Activated naive CD4-positive, alpha-beta T cell treated with anti-CD3 and anti-CD28 coated beads, Interleukin-2, amount 50 U/mL, for 24 hours (primary cell): Measurements from ENCODE around the gene SPOUT1.
A peak's percentile ranks its signal among the peaks of the same experiment; 100 is the strongest.
"Not testable (repeated sequence)": the region's sequence is repeated elsewhere in the genome, so short reads cannot be mapped to it uniquely, and the experiment has no call there.

Experiments
- H3K27ac Mint-ChIP-seq: one replicate; pipeline ENCODE4 v1.8.0; 2021; ENCODE audit warnings: mild to moderate bottlenecking, mixed read lengths
- H3K27me3 Mint-ChIP-seq: one replicate; pipeline ENCODE4 v1.8.0; 2021; ENCODE audit warnings: mixed read lengths
- H3K36me3 Mint-ChIP-seq: one replicate; pipeline ENCODE4 v1.8.0; 2021; ENCODE audit warnings: mixed read lengths
- H3K4me1 Mint-ChIP-seq: one replicate; pipeline ENCODE4 v1.8.0; 2021; ENCODE audit warnings: mixed read lengths
- H3K4me3 Mint-ChIP-seq: one replicate; pipeline ENCODE4 v1.8.0; 2021; ENCODE audit warnings: mild to moderate bottlenecking, mixed read lengths
- H3K9me3 Mint-ChIP-seq: one replicate; pipeline ENCODE4 v1.8.0; 2021; ENCODE audit warnings: mixed read lengths

Gene SPOUT1

DNA sequence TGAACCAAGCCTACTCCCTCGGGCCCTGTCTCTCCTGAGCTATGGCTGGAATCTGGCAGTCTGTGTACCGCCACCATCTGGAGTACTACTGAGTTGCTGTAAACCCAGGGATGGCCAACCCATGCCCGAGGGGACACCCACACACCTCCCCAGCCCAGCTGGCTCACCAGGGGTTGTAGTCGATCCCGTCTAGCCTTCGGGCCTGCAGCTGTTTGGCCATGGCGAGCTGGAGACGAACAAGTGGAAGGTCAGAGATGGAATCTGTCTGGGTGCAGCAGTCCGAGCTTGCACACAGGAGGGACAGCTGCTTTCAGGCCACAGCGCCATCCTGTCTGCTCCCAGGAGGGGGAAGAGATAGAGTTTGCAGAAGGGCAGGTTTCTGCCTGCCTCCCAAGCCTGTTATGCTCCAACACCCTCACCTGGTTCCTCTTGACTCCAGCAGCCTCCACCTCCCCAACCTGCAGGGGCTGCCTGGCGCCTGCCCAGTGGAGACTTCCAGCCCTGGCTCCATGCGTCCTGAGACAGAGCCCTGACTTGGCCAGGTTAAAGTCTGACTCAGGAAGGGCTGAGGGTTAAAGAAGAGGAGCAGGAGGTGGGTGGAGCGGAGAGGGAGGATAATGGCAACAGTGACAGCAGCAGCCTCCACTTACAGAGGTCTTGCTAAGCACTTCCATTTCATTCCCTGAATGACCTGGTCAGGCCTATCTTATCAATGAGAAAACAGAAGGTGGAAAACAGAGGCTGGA lies 15.8 kb upstream of the SPOUT1 start:
- peaks cover 4% of the 10 kb centered on the region for H3K4me1 Mint-ChIP-seq
- H3K4me3 Mint-ChIP-seq, result no peak overlapping the region

DNA sequence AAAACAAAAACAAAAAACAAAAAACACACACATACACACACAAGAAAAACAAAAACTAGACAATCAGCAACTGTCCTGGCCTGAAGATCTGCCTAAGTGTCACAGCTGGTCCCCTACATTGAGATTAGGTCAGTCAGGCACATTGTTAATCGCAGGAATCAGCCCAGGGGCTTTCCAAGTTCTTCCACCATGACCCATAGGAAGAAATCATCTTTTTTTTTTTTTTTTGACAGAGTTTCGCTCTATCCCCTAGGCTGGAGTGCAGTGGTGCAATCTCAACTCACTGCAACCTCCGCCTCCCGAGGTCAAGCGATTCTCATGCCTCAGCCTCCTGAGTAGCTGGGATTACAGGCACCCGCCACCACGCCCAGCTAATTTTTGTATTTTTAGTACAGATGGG lies 13.6 kb upstream of the SPOUT1 start:
- H3K27me3 Mint-ChIP-seq, H3K9me3 Mint-ChIP-seq, H3K4me3 Mint-ChIP-seq, H3K4me1 Mint-ChIP-seq, H3K27ac Mint-ChIP-seq, H3K36me3 Mint-ChIP-seq: not testable (repeated sequence)

More for the DNA sequence above, 15.8 kb upstream of the SPOUT1 start:
- Mint-ChIP-seq H3K27ac (no peak overlapping the region), H3K27me3 (no peaks in the 10 kb centered on the region), H3K36me3 (peaks cover 5% of the 10 kb centered on the region), H3K9me3 (no peaks in the 10 kb centered on the region)

DNA sequence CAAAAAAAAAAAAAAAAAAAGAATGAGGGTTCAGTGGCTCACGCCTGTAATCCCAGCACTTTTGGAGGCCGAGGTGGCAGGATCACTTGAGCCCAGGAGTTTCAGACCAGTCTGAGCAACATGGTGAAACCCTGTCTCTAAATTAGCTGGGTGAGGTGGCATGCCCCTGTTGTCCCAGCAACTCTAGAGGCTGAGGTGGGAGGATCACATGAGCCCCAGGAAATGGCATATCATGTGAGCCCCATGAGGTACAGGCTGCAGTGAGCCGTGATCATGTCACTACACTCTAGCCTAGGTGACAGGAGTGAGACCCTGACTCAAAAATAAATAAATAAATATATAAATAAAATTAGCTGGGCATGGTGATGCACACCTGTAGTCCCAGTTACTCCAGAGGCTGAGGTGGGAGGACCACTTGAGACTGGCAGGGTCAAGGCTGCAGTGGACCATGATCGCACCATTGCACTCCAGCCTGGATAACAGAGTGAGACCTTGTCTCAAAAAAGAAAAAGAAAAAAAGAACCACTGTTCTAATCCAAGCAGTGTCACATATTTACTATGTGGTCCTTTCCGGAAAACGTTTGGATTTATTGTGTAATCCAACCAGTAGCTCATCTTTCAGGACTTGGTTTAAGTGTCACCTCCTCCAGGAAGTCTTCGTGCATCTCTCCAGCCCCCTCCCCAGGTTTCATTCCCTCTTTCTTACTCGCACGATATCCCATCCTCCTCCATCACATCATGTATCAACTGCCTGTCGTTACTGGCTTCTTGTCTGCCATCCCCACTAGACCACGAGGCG lies 12.3 kb upstream of the SPOUT1 start:
- peaks cover 4% of the 10 kb centered on the region for H3K36me3 Mint-ChIP-seq
- H3K27ac Mint-ChIP-seq, result no peak overlapping the region
- H3K9me3 Mint-ChIP-seq, result no peaks in the 10 kb centered on the region
- no peaks in the 10 kb centered on the region for H3K4me1 Mint-ChIP-seq
- no peak overlapping the region for H3K4me3 Mint-ChIP-seq
- H3K27me3 Mint-ChIP-seq, result no peaks in the 10 kb centered on the region

DNA sequence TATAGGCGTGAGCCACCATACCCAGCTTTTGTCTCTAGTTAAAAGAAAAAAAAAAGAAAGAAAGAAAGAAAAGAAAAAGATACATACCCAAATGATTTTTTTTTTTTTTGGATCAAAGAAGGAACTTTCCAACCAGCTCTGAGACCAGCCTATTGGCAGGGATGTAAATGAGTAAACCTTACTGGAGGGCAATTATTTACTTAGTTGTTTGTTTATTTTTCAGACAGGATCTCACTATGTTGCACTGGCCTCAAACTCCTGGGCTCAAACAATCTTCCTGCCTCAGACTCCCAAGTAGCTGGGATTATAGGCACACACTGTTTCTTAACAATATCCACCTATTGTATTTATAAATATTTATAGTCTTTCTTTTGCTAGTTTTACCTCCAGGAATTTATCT lies 10.9 kb upstream of the SPOUT1 start:
- Mint-ChIP-seq H3K27ac (no peak overlapping the region), H3K27me3 (no peaks in the 10 kb centered on the region), H3K36me3 (peaks cover 4% of the 10 kb centered on the region), H3K4me1 (no peaks in the 10 kb centered on the region), H3K9me3 (no peaks in the 10 kb centered on the region), H3K4me3 (no peak overlapping the region)

DNA sequence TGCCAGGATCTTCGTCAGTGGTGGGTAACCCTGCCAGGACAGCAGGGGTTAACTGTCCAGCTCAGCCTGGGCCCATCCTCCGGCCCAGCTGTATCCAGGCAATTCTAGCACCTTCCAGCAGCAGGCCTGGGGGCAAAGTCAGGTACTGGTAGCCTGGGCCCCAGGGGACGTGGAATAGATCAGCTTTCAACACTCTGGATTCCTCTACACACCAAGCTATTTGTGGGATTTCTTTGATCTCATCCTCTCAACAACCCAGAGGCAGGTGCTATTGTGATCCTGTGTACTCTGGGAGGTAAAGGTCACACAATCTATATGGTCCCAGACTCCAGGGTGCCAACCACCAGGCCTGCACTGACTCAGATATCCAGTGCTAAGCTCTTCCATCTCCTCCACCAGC lies 8.7 kb upstream of the SPOUT1 start:
- Mint-ChIP-seq H3K9me3 (no peaks in the 10 kb centered on the region), H3K27ac (no peak overlapping the region), H3K4me3 (no peak overlapping the region), H3K36me3 (peaks cover 4% of the 10 kb centered on the region), H3K4me1 (no peaks in the 10 kb centered on the region), H3K27me3 (no peaks in the 10 kb centered on the region)

DNA sequence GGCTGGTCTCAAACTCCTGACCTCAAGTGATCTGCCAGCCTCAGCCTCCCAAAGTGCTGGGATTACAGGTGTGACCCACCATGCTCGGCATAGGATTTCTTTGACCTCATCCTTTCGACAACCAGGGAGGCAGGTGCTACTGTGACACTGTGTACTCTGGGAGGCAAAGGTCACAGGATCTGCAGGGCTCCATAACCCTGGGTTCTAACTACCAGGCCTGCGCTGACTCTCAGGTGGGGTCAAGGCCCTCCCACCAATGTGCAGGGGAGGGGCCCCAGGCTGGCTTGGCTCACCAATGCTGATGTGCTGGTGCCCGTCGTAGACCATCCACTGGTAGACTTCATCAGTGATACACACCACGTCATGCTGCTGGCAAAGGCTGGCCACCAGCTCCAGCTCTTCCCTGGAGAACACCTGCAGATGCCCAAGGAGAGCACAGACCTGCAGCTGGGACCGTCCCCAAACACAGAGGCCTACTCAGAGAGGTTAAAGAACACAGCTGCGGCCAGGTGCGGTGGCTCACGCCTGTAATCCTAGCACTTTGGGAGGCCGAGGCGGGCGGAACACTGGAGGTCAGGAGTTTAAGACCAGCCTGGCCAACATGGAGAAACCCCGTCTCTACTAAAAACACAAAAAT lies 7.0 kb upstream of the SPOUT1 start:
- H3K36me3 Mint-ChIP-seq, result peaks cover 1% of the 10 kb centered on the region
- H3K27ac Mint-ChIP-seq, result no peak overlapping the region
- no peaks in the 10 kb centered on the region for H3K27me3 Mint-ChIP-seq
- no peak overlapping the region for H3K4me3 Mint-ChIP-seq
- H3K4me1 Mint-ChIP-seq, result no peaks in the 10 kb centered on the region
- H3K9me3 Mint-ChIP-seq, result no peaks in the 10 kb centered on the region

DNA sequence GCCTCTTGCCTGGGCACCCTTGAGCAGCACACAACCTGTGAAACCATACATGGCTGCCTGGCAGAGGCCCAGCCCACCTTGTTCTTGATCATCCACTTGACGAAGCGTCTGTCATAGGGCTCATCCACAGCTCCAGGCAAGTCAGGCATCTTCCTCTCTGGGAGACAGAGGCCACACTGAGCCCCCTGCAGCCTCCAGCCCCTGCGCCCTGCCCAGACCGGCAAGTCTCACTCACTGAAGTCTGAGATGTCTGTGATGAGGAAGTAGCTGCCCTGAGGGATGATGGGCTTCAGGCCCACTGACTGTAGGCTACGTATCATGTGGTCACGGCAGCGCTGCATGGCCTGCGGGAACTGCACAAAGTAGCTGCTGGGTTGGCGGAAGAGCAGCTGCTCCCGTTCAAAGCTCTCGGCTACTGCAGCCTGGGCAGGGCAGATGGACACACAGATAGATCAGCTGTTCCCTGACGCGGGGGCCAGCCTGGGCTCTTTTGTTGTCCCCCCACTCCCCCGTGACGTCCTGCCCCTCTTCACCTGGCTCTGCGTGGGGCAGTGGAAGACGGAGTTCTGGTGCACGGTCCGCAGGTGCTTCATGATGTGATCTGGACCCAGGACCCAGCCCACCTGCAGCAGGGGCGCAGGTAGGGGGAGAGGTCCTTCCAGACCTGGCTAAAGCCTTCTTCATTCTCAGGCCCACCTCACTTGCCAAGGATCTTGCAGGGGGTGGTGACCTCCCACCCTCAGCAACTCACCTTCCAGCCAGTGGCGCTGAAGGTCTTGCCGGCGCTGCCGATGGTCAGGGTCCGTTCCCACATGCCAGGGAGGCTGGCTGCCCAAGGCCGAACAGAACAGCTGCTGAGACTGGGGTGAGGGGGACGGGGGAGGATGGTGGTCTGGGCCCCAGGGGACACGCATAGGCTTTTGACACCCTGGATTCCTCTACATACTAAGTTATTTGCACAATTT lies 5.9 kb upstream of the SPOUT1 start:
- H3K4me1 Mint-ChIP-seq, result no peaks in the 10 kb centered on the region
- H3K36me3 Mint-ChIP-seq, result peaks cover 1% of the 10 kb centered on the region
- H3K27me3 Mint-ChIP-seq, result no peaks in the 10 kb centered on the region
- H3K4me3 Mint-ChIP-seq, result no peak overlapping the region
- H3K27ac Mint-ChIP-seq, result no peak overlapping the region
- H3K9me3 Mint-ChIP-seq, result no peaks in the 10 kb centered on the region

DNA sequence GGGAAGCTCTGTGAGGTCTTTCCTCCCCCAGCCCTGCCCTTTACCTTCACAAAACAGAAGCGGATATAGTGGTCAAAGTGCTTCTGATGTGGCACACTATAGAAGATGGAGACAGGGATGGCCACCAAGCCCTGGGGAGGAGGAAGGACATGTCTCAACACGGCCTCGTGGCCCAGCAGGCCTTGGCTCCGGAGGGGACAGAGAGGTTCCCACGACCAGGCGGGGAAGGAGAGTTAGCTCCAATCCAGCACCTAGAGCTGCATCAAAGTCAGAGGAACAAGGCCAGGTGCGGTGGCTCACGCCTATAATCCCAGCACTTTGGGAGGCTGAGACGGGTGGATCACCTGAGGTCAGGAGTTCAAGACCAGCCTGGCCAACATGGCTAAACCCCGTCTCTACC lies 4.1 kb upstream of the SPOUT1 start:
- H3K4me3 Mint-ChIP-seq, result no peak overlapping the region
- peaks cover 5% of the 10 kb centered on the region for H3K36me3 Mint-ChIP-seq

DNA sequence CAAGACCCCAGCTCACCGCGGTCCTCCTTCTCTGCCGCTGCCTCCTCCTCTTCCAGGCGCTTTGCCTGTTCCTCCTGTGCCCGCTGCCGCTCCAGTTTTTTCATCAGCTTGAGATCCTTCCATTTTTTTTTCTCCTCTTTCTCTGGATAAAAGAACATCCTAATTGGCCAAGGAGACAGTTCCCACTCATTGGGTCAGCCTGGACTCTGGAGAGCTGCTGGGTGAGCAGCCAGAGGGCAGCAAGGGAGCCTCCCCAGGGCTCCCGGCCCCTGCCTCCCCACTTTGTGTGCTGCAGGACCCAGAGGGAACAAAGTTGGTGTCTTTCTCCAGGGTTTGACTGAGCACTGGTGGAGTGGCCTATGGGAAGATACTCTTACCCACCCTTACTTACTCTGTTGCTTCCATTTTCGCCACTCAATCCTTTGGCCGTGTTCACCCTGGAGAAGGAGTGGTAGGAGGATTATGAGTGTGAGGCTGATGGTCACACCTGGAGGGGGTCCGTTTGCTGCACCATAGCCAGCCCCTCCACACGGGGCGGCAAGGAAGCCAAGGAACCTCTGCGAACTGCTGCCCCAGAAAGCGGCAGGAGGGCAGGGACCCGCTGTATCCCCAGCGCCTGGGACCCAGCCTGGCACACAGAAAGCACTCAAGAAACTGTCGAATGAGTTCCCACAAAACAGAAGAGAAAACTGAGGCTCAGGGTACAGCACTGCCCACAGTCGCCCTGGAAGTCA lies 708 bp downstream of the SPOUT1 start:
- Mint-ChIP-seq H3K36me3 (peaks cover 9% of the 10 kb centered on the region), H3K9me3 (no peaks in the 10 kb centered on the region), H3K27me3 (no peaks in the 10 kb centered on the region), H3K27ac (peak overlapping the region; percentile 94), H3K4me1 (peaks cover 24% of the 10 kb centered on the region), H3K4me3 (peak overlapping the region; percentile 96)

More for the DNA sequence above, 4.1 kb upstream of the SPOUT1 start:
- Mint-ChIP-seq H3K9me3 (no peaks in the 10 kb centered on the region), H3K4me1 (peaks cover 8% of the 10 kb centered on the region), H3K27ac (no peak overlapping the region), H3K27me3 (no peaks in the 10 kb centered on the region)

DNA sequence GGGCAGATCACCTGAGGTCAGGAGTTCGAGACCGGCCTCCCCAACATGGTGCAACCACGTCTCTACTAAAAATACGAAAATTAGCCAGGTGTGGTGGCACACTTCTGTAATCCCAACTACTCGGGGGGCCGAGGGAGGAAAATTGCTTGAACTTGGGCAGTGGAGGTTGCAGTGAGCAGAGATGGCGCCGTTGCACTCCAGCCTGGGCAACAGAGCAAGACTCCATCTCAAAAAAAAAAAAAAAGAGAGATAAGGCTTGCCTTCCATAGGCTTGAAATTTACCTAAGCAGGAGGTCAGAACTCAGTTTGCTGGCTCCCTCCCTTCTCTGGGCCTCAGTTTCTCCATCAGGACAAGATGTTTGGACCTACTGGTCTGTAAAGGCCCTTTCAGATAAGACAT lies 1.3 kb downstream of the SPOUT1 start:
- Mint-ChIP-seq H3K4me3 (peak overlapping the region; percentile 96), H3K36me3 (peaks cover 9% of the 10 kb centered on the region), H3K4me1 (peaks cover 24% of the 10 kb centered on the region), H3K9me3 (no peaks in the 10 kb centered on the region), H3K27me3 (no peaks in the 10 kb centered on the region), H3K27ac (peak overlapping the region; percentile 94)

DNA sequence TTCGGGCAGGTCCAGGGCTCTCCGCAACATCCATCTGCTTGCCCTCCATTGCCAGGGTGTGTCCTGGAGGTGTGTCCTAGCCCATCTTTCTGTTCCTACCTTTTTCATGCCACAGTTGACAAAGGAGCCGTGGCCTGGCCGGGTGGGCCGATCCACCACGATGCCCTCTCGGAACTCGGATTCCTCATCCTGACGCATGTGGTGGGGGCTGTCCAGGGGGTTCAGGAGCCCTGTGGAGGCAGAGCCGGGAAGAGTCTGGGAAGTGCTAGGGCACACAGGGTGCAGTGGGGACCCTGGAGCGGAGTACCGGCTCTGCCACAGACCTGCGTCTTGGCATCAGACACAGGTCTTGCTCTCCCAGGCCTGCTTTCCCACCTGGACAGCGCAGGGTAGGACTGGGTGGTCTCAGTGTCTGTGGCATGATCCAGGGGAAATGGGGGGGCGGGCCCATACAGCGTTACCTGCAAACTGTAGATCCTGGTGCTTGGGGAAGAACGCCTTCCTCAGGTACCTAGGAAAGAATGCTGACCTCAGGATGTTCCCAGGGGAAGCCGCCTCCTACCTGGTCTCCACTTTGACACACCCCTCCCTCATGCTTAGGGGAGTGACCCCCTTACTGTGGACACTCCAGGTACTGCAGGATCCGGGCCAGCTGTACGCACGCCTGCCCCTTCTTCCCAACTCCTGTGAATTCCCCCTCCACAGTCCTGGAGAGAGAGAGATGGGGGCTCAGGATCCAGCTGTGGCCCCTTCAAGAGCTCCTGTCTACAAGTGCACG lies 3.5 kb downstream of the SPOUT1 start:
- Mint-ChIP-seq H3K4me1 (peaks cover 29% of the 10 kb centered on the region), H3K27me3 (no peaks in the 10 kb centered on the region), H3K9me3 (no peaks in the 10 kb centered on the region), H3K36me3 (peaks cover 9% of the 10 kb centered on the region), H3K27ac (no peak overlapping the region), H3K4me3 (no peak overlapping the region)

DNA sequence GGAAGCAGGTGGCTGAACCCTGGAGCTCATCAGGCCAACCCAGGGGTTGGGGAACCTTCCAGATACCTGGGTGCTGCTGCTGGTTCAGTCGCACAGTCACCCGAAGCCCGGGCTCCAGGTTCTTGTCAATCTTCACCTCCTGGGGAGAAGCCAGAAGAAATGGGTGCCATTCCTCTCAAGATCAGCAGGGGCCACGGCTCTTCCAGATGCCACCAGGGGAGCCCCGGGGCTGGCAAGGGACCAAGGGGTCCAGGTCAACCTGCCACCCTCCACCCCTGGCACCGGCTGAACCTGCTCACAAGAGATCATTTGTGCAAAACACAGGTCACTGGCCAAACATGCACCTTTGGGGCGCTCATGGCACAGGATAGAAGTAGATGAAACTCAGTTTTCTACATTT lies 4.7 kb downstream of the SPOUT1 start:
- Mint-ChIP-seq H3K4me3 (no peak overlapping the region), H3K4me1 (peaks cover 31% of the 10 kb centered on the region), H3K9me3 (no peaks in the 10 kb centered on the region), H3K27ac (no peak overlapping the region), H3K36me3 (peaks cover 9% of the 10 kb centered on the region), H3K27me3 (no peaks in the 10 kb centered on the region)

DNA sequence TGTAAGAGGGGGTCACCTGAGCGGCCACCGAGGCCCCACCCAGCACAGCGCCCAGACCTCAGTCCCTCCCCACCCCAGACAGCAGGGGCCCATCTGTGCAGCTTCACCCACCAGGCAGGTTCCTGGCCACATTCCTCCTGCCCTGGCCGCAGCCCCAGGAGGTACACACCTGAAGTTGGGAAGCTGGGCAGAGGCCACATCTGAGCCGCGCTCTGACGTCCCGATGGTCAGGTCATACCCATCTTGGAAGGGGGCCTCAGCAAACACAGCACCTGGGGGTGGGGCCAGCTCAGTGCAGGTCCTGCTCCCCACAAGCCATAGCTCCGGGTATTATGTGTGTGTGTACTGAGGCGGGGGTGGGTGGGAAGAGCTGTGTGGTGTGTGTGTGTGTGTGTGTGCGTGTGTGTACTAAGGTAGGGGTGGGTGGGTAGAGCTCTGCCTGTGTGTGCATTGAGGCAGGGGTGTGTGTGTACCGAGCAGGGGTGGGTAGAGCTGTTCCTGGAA lies 5.6 kb downstream of the SPOUT1 start:
- peaks cover 37% of the 10 kb centered on the region for H3K4me1 Mint-ChIP-seq
- H3K9me3 Mint-ChIP-seq, result no peaks in the 10 kb centered on the region
- H3K27me3 Mint-ChIP-seq, result no peaks in the 10 kb centered on the region
- H3K4me3 Mint-ChIP-seq, result no peak overlapping the region
- H3K27ac Mint-ChIP-seq, result no peak overlapping the region
- peaks cover 6% of the 10 kb centered on the region for H3K36me3 Mint-ChIP-seq

DNA sequence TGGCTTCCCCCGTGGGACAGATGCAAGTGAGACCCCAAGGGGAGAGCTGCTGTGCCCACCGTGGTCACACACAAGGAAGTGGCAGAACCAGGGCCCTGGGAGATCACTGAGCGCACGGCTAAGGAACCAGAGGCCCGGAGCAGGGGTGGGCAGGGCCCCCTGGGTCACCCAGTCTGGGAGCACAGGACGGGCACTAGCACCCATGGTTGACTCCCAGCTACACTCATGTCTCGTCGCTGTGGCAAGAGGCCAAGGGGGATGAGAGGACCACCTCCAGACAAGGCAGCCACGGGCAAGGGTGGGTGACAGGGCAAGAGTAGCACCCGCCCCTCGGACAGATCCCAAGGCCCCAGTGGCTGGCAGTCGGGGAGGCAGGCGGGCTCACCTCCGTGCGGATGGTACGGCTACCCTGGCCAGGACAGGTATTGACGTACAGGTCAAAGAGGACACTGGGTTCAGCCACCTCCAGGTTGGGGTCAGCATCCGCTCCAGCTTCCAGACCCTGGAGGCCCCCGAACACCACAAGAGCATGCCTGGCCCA lies 6.2 kb downstream of the SPOUT1 start:
- Mint-ChIP-seq H3K4me3 (no peak overlapping the region), H3K9me3 (no peaks in the 10 kb centered on the region), H3K4me1 (peaks cover 31% of the 10 kb centered on the region), H3K36me3 (peaks cover 2% of the 10 kb centered on the region), H3K27ac (no peak overlapping the region), H3K27me3 (no peaks in the 10 kb centered on the region)
